HG03378 (cell line): ENCODE data around the gene NEURL2.

Experiments used
- ATAC-seq: cut with Tn5 transposase; IDR thresholded peaks from one replicate; pipeline ENCODE4 v1.9.1; 2021; ENCODE audit warnings: mild to moderate bottlenecking, moderate library complexity; ENCODE audit not compliant: unreplicated experiment

The NEURL2 gene

GRCh38 chr20:45848421-45848820 is 42.6 kb downstream of the NEURL2 start:
- ATAC-seq: no peak

GRCh38 chr20:45845452-45845851 is 45.6 kb downstream of the NEURL2 start:
- ATAC-seq: no peak

- no peak for ATAC-seq
These were observed 47.5 kb downstream of the NEURL2 start for GRCh38 chr20:45843506-45843905.

GRCh38 chr20:45842169-45842812 is 48.7 kb downstream of the NEURL2 start:
- peak; percentile 53 for ATAC-seq

- ATAC-seq: no peak
These were observed 49.4 kb downstream of the NEURL2 start for GRCh38 chr20:45841407-45842129.

GRCh38 chr20:45840700-45841198 is 50.3 kb downstream of the NEURL2 start:
- ATAC-seq: no peak
